AG10803 (cell line): ENCODE results near the gene MAP4K4.

Experiments
- DNase-seq: peaks from one replicate; pipeline ENCODE4 v3.0.0; 2010; ENCODE audit warnings: low read depth
- H3K4me3 ChIP-seq: 2 replicates; pipeline ENCODE4 v1.5.1; 2011; ENCODE audit warnings: mild to moderate bottlenecking, low read length, control low read depth
- CTCF ChIP-seq: conservative IDR thresholded peaks from 2 replicates; pipeline ENCODE4 v1.5.1; 2011; ENCODE audit warnings: mild to moderate bottlenecking, low read length, control low read depth, inconsistent platforms

MAP4K4 gene

GRCh38 chr2:101697124-101698013, at the start of gene MAP4K4:
MAP4K4 (plus strand) TSS chr2:101697707; CDS start chr2:101698081, 374 bp downstream.
- peak within 1 kb of the TSS; percentile 93 for H3K4me3 ChIP-seq
- peak; percentile 87 for DNase-seq
- TF ChIP-seq CTCF: peak; percentile 42

GRCh38 chr2:101653469-101653868, 44.0 kb upstream of the MAP4K4 start:
- H3K4me3 ChIP-seq: no peak overlapping the region
- no peak for DNase-seq
- TF ChIP-seq CTCF: no peak

- DNase-seq: peak; percentile 69
- H3K4me3 ChIP-seq: no peak overlapping the region
- no peak for TF ChIP-seq CTCF
These were observed 41.6 kb upstream of the MAP4K4 start for GRCh38 chr2:101655702-101656422.

- no peak for DNase-seq
- H3K4me3 ChIP-seq: no peak overlapping the region
- TF ChIP-seq CTCF: no peak
These were observed 39.7 kb upstream of the MAP4K4 start for GRCh38 chr2:101657787-101658186.

GRCh38 chr2:101658387-101658786, 39.1 kb upstream of the MAP4K4 start:
- DNase-seq: no peak
- H3K4me3 ChIP-seq: no peak overlapping the region
- no peak for TF ChIP-seq CTCF

- H3K4me3 ChIP-seq: no peak overlapping the region
- TF ChIP-seq CTCF: no peak
- no peak for DNase-seq
These were observed 32.2 kb upstream of the MAP4K4 start for GRCh38 chr2:101665312-101665711.
